Vagina (tissue), 2 donors: ENCODE results near the gene MFRP. TPM values are rescaled to one million over a fixed set of nuclear protein-coding genes. Genes with fewer than 3 reads are reported as not detected.
"Not testable (repeated sequence)": the region's sequence is repeated elsewhere in the genome, so short reads cannot be mapped to it uniquely, and the experiment has no call there.

Experiments used
- DNase-seq, 2 donors: peaks; one replicate each; pipeline ENCODE4 v3.0.0-alpha.2; 2017; ENCODE audit errors: extremely low spot score in 2 of 2
- H3K27ac ChIP-seq: fragments of 200-600 bp; sonication (generic); one replicate; pipeline ENCODE4 v1.5.1; 2019
- H3K27me3 ChIP-seq: fragments of 200-600 bp; sonication (generic); one replicate; pipeline ENCODE4 v1.5.1; 2019
- H3K36me3 ChIP-seq, 2 donors: fragments of 200-600 bp; sonication (generic); one replicate each; pipeline ENCODE4 v1.5.1; 2017 to 2019
- H3K4me1 ChIP-seq: fragments of 200-600 bp; sonication (generic); one replicate; pipeline ENCODE4 v1.5.1; 2019
- H3K4me3 ChIP-seq, 2 donors: fragments of 200-600 bp; sonication (generic); 1 replicate in 1 of 2; 2 replicates in 1 of 2; pipeline ENCODE4 v1.5.1; 2016 to 2019
- H3K9me3 ChIP-seq: fragments of 200-600 bp; sonication (generic); one replicate; pipeline ENCODE4 v1.5.1; 2019
- POLR2A ChIP-seq, 2 donors: fragments of 450-650 bp; IDR thresholded peaks; one replicate each; pipeline ENCODE4 v1.6.1; 2017; ENCODE audit warnings: antibody characterized with exemption in 2 of 2, mild to moderate bottlenecking in 2 of 2, moderate library complexity in 2 of 2
- POLR2AphosphoS5 ChIP-seq, 2 donors: sonication (generic); formaldehyde crosslinking; IDR thresholded peaks; one replicate each; pipeline ENCODE4 v1.9.0; 2017; ENCODE audit warnings: antibody characterized with exemption in 2 of 2, mild to moderate bottlenecking in 2 of 2, low read depth in 1 of 2; ENCODE audit not compliant: insufficient read depth in 1 of 2
- intact Hi-C: fragments of 100-400 bp; cut with DNase I; formaldehyde crosslinking; loops from one replicate; pipeline ENCODE4 v1.15.1; 2023
- total RNA-seq: library from RNA; depleted of rRNA; stranded (reverse); fragments of >200 nt; gene quantifications from one replicate; pipeline ENCODE4 v1.2.3, GENCODE V29; 2016
- TF ChIP-seq, protein P1 (sequence below), 3 experiments: fragments of 450-650 bp in 2 of 3; fragments of 200-600 bp in 1 of 3; sonication (generic) in 1 of 3; IDR thresholded peaks; one replicate each; pipeline ENCODE4 v1.5.1; 2017 to 2019; ENCODE audit warnings: antibody characterized with exemption in 3 of 3, mild to moderate bottlenecking in 2 of 3, moderate library complexity in 2 of 3

Gene MFRP
- total RNA-seq, result not detected

DNA sequence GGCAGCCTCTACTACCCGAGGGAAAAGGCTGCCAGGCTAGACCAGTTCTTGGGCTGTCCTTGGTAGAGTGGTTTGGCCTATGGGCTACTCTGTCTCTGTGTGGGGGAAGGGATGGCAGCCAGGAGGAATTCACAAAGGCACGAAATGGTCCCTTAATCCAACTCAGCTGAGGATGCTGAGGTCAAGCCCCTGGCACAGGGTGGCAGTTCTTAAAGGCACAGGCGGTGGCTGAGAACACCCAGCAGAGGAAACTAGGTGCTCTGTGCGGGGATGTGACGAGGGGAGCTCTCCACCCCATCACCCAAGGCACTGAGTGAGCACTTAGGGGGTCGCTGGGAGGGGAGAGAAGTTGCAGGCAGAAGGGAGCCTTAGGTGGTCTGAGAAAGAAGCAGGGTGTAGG is at the start of gene MFRP:
Gene MFRP (minus strand): TSS at position 101 of the 400 bp plus-strand sequence. CDS start 192 bp downstream, outside the sequence.
- intact Hi-C loops, result no loop called here
- Histone ChIP-seq H3K4me1 (peaks cover under 1% of the 10 kb centered on the region), H3K27ac (no peak within 1 kb of the TSS), H3K36me3 (no peaks in the 10 kb centered on the region), H3K27me3 (no peaks in the 10 kb centered on the region), H3K9me3 (no peaks in the 10 kb centered on the region), H3K4me3 (no peak within 1 kb of the TSS)
- no peak for DNase-seq
- TF ChIP-seq POLR2A (IDR thresholded peaks at IDR 0.05), result no peak
- TF ChIP-seq POLR2AphosphoS5 (IDR thresholded peaks at IDR 0.05; ENCODE audit: insufficient read depth in 1 of 2, low read depth in 1 of 2), result no peak
- TF ChIP-seq, protein P1, sequence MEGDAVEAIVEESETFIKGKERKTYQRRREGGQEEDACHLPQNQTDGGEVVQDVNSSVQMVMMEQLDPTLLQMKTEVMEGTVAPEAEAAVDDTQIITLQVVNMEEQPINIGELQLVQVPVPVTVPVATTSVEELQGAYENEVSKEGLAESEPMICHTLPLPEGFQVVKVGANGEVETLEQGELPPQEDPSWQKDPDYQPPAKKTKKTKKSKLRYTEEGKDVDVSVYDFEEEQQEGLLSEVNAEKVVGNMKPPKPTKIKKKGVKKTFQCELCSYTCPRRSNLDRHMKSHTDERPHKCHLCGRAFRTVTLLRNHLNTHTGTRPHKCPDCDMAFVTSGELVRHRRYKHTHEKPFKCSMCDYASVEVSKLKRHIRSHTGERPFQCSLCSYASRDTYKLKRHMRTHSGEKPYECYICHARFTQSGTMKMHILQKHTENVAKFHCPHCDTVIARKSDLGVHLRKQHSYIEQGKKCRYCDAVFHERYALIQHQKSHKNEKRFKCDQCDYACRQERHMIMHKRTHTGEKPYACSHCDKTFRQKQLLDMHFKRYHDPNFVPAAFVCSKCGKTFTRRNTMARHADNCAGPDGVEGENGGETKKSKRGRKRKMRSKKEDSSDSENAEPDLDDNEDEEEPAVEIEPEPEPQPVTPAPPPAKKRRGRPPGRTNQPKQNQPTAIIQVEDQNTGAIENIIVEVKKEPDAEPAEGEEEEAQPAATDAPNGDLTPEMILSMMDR (IDR thresholded peaks at IDR 0.05), result no peak

DNA sequence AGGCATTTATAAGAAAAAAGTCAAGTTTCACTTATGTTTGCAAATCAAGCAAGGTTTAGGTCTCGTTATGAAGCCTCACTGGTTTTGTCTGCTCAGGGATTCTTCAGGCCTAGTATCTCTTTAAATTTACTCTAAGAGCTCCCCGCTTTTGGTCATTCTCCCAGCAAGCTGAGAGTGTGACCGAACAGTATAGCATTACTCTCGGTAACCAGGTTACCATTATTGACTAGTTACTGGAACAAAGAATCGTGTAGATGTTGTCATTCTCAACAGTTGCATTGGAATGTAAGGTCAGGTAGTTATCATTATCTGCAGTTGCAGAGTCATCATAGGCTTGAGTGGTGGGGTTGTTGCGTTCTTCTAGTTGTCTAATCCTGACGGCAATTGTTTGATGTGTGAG is 44.8 kb upstream of the MFRP start:
- Histone ChIP-seq H3K4me1 (no peaks in the 10 kb centered on the region), H3K27ac (no peak overlapping the region), H3K27me3 (no peaks in the 10 kb centered on the region), H3K4me3 (no peak overlapping the region), H3K9me3 (no peaks in the 10 kb centered on the region), H3K36me3 (no peaks in the 10 kb centered on the region)
- intact Hi-C loops, result no loop called here
- TF ChIP-seq, protein P1 (IDR thresholded peaks at IDR 0.05), result no peak
- TF ChIP-seq POLR2A (IDR thresholded peaks at IDR 0.05), result no peak
- TF ChIP-seq POLR2AphosphoS5 (IDR thresholded peaks at IDR 0.05; ENCODE audit: insufficient read depth in 1 of 2, low read depth in 1 of 2), result no peak
- no peak for DNase-seq

DNA sequence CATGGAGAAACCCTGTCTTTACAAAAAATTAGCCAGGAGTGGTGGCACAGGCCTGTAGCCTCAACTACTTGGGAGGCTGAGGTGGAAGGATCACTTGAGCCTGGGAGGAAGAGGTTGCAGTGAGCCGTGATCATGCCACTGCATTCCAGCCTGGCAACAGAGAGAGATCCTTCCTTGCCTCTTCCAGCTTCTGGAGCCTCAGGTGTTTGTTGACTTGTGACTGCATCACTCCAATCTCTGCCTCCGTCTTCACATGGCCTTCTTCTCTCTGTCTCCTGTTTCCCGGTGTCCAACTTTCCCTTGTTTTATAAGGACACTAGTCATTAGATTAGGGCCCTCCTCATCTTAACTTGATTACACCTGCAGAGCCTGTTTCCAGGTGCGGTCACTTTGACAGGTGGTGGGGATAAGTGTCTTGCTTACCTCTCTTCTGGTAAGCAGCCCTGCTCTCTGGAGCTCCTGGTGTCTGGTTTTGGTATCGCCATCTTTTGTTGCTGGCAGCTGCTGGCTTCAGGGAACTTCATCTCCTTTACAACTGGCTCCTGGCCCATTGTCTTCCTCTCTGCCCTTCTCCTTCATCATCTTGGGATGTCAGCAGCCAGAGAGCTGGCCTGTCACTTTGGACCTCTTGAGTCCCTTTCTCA is 43.2 kb upstream of the MFRP start:
- TF ChIP-seq POLR2AphosphoS5 (IDR thresholded peaks at IDR 0.05; ENCODE audit: insufficient read depth in 1 of 2, low read depth in 1 of 2), result no peak
- TF ChIP-seq POLR2A (IDR thresholded peaks at IDR 0.05), result no peak
- TF ChIP-seq, protein P1 (IDR thresholded peaks at IDR 0.05), result no peak
- DNase-seq, result no peak
- intact Hi-C loops, result no loop called here

DNA sequence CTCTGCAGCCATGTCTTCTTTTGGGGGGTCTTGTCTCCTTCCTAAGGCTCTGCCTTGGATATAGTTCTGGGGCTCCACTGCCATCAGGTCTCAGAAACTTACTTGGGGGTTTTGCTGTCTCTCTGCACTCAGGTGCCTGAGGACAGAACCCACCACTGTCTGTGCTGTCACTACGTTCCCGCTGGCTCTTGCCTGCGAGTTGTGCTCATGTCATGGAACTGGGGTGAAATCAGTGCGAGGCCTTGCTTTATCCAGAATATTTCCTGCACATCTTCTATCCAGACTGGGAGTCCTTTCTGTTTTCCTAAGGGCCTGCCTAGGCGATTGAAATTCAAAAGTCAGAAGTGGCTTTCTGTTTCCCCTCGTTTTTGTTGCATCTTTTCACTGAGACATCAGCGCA is 41.6 kb upstream of the MFRP start:
- intact Hi-C loops, result no loop called here
- Histone ChIP-seq H3K36me3 (no peaks in the 10 kb centered on the region), H3K27me3 (no peaks in the 10 kb centered on the region)

More for the DNA sequence above, 43.2 kb upstream of the MFRP start:
- H3K27me3 ChIP-seq, result no peaks in the 10 kb centered on the region
- no peak overlapping the region for H3K27ac ChIP-seq
- H3K36me3 ChIP-seq, result no peaks in the 10 kb centered on the region
- no peaks in the 10 kb centered on the region for H3K4me1 ChIP-seq
- H3K4me3 ChIP-seq, result no peak overlapping the region
- no peaks in the 10 kb centered on the region for H3K9me3 ChIP-seq

DNA sequence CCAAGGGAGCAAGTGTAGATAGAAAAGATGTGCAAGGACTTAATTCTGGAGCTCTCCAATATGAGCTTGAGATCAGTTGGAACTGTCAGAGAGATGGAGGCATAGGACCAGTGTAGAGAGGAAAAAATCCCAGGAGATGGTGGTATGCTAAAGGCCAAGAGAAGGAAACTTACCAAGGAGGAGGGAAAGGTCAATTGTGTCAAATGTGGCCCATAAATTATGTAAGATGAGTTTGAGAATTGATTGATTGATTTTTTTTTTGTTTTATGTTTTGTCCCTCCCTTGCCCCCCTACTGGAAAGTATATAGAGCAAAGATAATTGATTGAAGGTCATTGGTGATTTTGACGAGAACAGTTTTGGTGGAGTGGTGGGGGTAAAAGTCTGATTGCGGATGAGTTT is 37.8 kb upstream of the MFRP start:
- DNase-seq, result no peak
- Histone ChIP-seq H3K9me3 (no peaks in the 10 kb centered on the region), H3K4me1 (peaks cover 16% of the 10 kb centered on the region), H3K4me3 (no peak overlapping the region), H3K36me3 (no peaks in the 10 kb centered on the region), H3K27me3 (no peaks in the 10 kb centered on the region), H3K27ac (no peak overlapping the region)
- TF ChIP-seq, protein P1 (IDR thresholded peaks at IDR 0.05), result no peak
- TF ChIP-seq POLR2A (IDR thresholded peaks at IDR 0.05) (no peak), POLR2AphosphoS5 (IDR thresholded peaks at IDR 0.05; ENCODE audit: insufficient read depth in 1 of 2, low read depth in 1 of 2) (no peak)
- intact Hi-C loops, result no loop called here

More for the DNA sequence above, 41.6 kb upstream of the MFRP start:
- Histone ChIP-seq H3K9me3 (no peaks in the 10 kb centered on the region), H3K27ac (no peak overlapping the region), H3K4me3 (no peak overlapping the region), H3K4me1 (no peaks in the 10 kb centered on the region)
- no peak for DNase-seq
- no peak for TF ChIP-seq POLR2AphosphoS5 (IDR thresholded peaks at IDR 0.05; ENCODE audit: insufficient read depth in 1 of 2, low read depth in 1 of 2)
- TF ChIP-seq POLR2A (IDR thresholded peaks at IDR 0.05), result no peak
- TF ChIP-seq, protein P1 (IDR thresholded peaks at IDR 0.05), result no peak

DNA sequence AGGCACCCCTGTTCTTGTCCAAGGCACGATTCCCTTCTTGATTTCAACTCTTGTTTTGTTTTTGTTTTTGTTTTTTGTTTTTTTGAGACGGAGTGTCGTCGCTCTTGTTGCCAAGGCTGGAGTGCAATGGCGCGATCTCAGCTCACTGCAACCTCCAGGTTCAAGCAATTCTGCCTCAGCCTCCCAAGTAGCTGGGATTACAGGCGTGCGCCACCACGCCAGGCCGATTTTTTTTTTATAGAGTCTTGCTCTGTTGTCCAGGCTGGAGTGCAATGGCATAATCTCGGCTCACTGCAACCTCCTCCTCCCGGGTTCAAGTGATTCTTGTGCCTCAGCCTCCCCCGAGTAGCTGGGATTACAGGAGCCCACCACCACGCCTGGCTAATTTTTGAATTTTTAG is 36.0 kb upstream of the MFRP start:
- intact Hi-C loops, H3K36me3 ChIP-seq, H3K27me3 ChIP-seq, H3K4me3 ChIP-seq, H3K9me3 ChIP-seq, H3K27ac ChIP-seq, DNase-seq: not testable (repeated sequence)
- H3K4me1 ChIP-seq, result peaks cover 16% of the 10 kb centered on the region
